Measurements from ENCODE around the gene SLC13A4. TPM values are rescaled to one million over a fixed set of nuclear protein-coding genes. Genes with fewer than 3 reads are reported as not detected.
"Not testable (repeated sequence)": the region's sequence is repeated elsewhere in the genome, so short reads cannot be mapped to it uniquely, and the experiment has no call there.

Gene SLC13A4
- total RNA-seq, 1 donor from 2014 or later, result not detected

- Histone ChIP-seq H3K27me3 (no peaks in the 10 kb centered on the region), H3K9me3 (no peaks in the 10 kb centered on the region), H3K27ac (peak overlapping the region; percentile 53), H3K4me3 (no peak overlapping the region), H3K4me1 (peaks cover 28% of the 10 kb centered on the region), H3K36me3 (no peaks in the 10 kb centered on the region)
- DNase-seq (ENCODE audit: extremely low spot score in 2 of 2), result no peak
- intact Hi-C loops (cut with DNase I), result no loop called here
- no peak for TF ChIP-seq CTCF (IDR thresholded peaks at IDR 0.05)
- TF ChIP-seq POLR2A (IDR thresholded peaks at IDR 0.05), result no peak
- TF ChIP-seq POLR2AphosphoS5 (IDR thresholded peaks at IDR 0.05; ENCODE audit: insufficient read depth in 1 of 2, low read depth in 1 of 2), result no peak
Observed at GRCh38 chr7:135743907-135744731, 16.1 kb upstream of the SLC13A4 start.

- Histone ChIP-seq H3K4me1 (peaks cover 23% of the 10 kb centered on the region), H3K4me3 (no peak overlapping the region), H3K27me3 (no peaks in the 10 kb centered on the region), H3K27ac (no peak overlapping the region), H3K36me3 (no peaks in the 10 kb centered on the region), H3K9me3 (no peaks in the 10 kb centered on the region)
- no peak for DNase-seq (ENCODE audit: extremely low spot score in 2 of 2)
- intact Hi-C loops (cut with DNase I), result no loop called here
- TF ChIP-seq POLR2A (IDR thresholded peaks at IDR 0.05) (no peak), POLR2AphosphoS5 (IDR thresholded peaks at IDR 0.05; ENCODE audit: insufficient read depth in 1 of 2, low read depth in 1 of 2) (no peak), CTCF (IDR thresholded peaks at IDR 0.05) (no peak)
Observed at GRCh38 chr7:135742371-135742770, 14.4 kb upstream of the SLC13A4 start.

- no peaks in the 10 kb centered on the region for H3K36me3 ChIP-seq
- H3K4me3 ChIP-seq, result no peak overlapping the region
- H3K27me3 ChIP-seq, result no peaks in the 10 kb centered on the region
- no peaks in the 10 kb centered on the region for H3K9me3 ChIP-seq
- TF ChIP-seq POLR2A (IDR thresholded peaks at IDR 0.05), result no peak
- no peak for TF ChIP-seq POLR2AphosphoS5 (IDR thresholded peaks at IDR 0.05; ENCODE audit: insufficient read depth in 1 of 2, low read depth in 1 of 2)
- TF ChIP-seq CTCF (IDR thresholded peaks at IDR 0.05), result no peak
- peaks cover 23% of the 10 kb centered on the region for H3K4me1 ChIP-seq
- DNase-seq (ENCODE audit: extremely low spot score in 2 of 2), result no peak
- intact Hi-C loops (cut with DNase I), result no loop called here
- H3K27ac ChIP-seq, result no peak overlapping the region
Observed at GRCh38 chr7:135741905-135742304, 13.9 kb upstream of the SLC13A4 start.

GRCh38 chr7:135740889-135741288 lies 12.9 kb upstream of the SLC13A4 start:
- Histone ChIP-seq H3K27me3 (no peaks in the 10 kb centered on the region), H3K4me1 (peaks cover 23% of the 10 kb centered on the region), H3K4me3 (no peak overlapping the region), H3K36me3 (no peaks in the 10 kb centered on the region), H3K9me3 (no peaks in the 10 kb centered on the region), H3K27ac (no peak overlapping the region)
- intact Hi-C loops (cut with DNase I), result no loop called here
- DNase-seq (ENCODE audit: extremely low spot score in 2 of 2), result no peak
- TF ChIP-seq POLR2A (IDR thresholded peaks at IDR 0.05), result no peak
- no peak for TF ChIP-seq CTCF (IDR thresholded peaks at IDR 0.05)
- no peak for TF ChIP-seq POLR2AphosphoS5 (IDR thresholded peaks at IDR 0.05; ENCODE audit: insufficient read depth in 1 of 2, low read depth in 1 of 2)

- H3K27me3 ChIP-seq; H3K36me3 ChIP-seq; DNase-seq (ENCODE audit: extremely low spot score in 2 of 2); H3K4me3 ChIP-seq; H3K4me1 ChIP-seq; H3K9me3 ChIP-seq; H3K27ac ChIP-seq; intact Hi-C loops (cut with DNase I): not testable (repeated sequence)
Observed at GRCh38 chr7:135737306-135737647, 9.3 kb upstream of the SLC13A4 start.
